IPS-11a (cell line): ENCODE measurements around the gene FAM25G.

Source experiments
- H3K4me3 ChIP-seq: one replicate; pipeline ENCODE4 v1.5.1; 2013; ENCODE audit warnings: low read depth, low read length, control low read depth

Gene FAM25G

GRCh38 chr10:47449102-47449978 is 42.2 kb downstream of the FAM25G start:
- H3K4me3 ChIP-seq: no peak overlapping the region

GRCh38 chr10:47447705-47448104 is 43.8 kb downstream of the FAM25G start:
- H3K4me3 ChIP-seq: no peak overlapping the region

- no peak overlapping the region for H3K4me3 ChIP-seq
Observed at GRCh38 chr10:47447209-47447608, 44.3 kb downstream of the FAM25G start.

- H3K4me3 ChIP-seq: no peak overlapping the region
Observed at GRCh38 chr10:47445720-47446119, 45.8 kb downstream of the FAM25G start.

GRCh38 chr10:47444047-47444446 is 47.5 kb downstream of the FAM25G start:
- no peak overlapping the region for H3K4me3 ChIP-seq

GRCh38 chr10:47443145-47443544 is 48.4 kb downstream of the FAM25G start:
- H3K4me3 ChIP-seq: no peak overlapping the region

- no peak overlapping the region for H3K4me3 ChIP-seq
Observed at GRCh38 chr10:47442351-47442750, 49.1 kb downstream of the FAM25G start.

GRCh38 chr10:47441938-47442337 is 49.6 kb downstream of the FAM25G start:
- H3K4me3 ChIP-seq: no peak overlapping the region

GRCh38 chr10:47440207-47440606 is 51.3 kb downstream of the FAM25G start:
- H3K4me3 ChIP-seq: no peak overlapping the region

- no peak overlapping the region for H3K4me3 ChIP-seq
Observed at GRCh38 chr10:47438857-47439474, 52.5 kb downstream of the FAM25G start.
